GM18520 (cell line): ENCODE results near the gene CDH11.

Source experiments
- ATAC-seq: cut with Tn5 transposase; IDR thresholded peaks from one replicate; pipeline ENCODE4 v1.9.1; 2021; ENCODE audit not compliant: unreplicated experiment

The CDH11 gene

DNA sequence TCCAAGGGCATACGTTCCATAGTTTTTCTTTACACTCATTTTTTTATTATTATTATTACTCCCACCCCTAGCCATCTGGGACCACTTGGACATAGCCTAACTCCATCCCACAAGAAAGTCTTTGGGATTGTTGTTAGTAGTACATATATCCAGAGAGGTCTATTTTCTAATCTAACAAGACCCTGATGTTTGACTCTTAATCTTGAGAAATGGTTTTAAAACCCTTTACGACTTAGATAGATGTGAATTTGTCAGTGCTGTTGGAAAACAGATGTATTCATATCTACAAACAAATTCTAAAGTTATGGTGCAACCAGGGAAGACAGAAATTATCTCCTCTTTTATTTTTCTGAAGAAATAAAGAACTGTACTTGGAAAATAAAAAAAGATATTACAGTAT is 197.8 kb downstream of the CDH11 start:
- no peak for ATAC-seq

- no peak for ATAC-seq
These were observed 201.8 kb downstream of the CDH11 start for GRCh38 chr16:64919929-64920607.

- ATAC-seq: no peak
These were observed 202.7 kb downstream of the CDH11 start for GRCh38 chr16:64919141-64919540.

DNA sequence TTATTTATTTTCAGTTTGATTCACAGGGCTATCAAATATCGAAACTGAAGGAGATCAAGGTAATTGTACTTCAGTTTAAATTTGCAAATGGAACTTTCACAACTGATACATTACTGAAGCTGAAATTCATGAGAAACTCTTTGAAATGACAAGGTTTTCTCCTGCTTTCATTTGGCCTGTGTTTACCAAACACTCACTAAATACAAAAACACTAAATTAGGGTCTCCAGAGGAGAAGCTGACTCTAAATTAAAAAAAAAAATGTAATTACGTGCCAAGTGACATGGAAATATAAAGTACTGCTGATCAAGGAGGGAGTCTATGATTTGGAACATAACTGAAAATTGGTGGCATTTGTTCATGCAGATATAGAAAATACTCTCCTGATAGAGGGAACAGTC is 205.8 kb downstream of the CDH11 start:
- no peak for ATAC-seq

DNA sequence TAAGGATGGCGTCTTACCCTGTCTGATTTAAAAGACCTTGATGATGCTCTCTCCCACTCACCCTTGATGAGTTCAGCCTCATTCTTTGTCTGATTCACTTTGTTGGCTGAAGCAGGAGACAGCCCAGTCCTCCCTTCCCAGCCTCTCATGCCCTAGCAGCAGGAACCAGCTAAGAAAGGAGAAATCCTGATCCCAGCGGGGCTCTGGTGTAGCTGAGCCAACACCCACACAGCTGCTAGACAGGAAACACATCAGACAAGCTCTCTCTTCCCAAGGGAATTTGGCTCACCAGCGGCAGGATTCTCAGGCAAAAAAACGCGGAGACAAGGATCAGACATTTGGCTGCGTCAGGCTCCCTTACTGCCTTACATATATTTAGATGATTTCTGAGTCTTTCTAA is 211.5 kb downstream of the CDH11 start:
- no peak for ATAC-seq

GRCh38 chr16:64907844-64908243 is 214.0 kb downstream of the CDH11 start:
- no peak for ATAC-seq

DNA sequence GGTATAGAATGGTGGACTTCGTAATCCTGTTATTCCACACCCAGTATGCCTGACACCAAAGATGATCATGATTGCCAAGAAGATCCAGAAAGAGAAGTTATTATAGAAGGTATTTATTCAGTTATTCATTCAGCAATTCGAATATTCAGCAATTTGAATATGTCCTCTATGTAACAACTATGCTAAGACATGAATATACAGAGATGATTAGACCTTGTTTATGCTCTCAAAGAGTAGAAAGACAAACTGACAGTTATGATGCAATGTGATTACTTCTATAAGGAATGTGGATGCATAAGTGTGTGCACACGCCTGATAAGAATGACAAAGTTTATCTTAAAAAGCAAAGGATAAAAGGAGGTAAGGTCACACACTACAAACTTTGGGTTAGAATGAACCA is 218.1 kb downstream of the CDH11 start:
- no peak for ATAC-seq

- no peak for ATAC-seq
These were observed 221.3 kb downstream of the CDH11 start for GRCh38 chr16:64900517-64900916.

DNA sequence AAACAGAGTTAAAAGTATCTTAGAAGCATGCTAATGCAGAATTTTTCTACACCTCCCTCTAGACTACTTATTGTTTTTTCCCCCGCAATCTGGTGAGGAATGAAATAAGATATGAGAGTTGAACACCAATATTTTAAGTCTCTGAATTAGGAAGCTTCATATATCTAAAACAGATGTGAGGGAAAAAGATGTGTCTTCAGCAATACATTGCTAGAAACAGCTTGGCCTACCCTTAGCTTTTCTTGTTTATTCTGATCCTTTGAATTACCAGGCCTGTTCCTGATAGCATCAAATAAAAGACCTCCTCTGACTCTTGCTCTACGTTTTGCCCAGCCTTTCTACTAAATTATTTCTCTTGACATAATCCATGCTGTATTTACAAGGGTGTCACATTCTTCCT is 221.8 kb downstream of the CDH11 start:
- ATAC-seq: no peak

DNA sequence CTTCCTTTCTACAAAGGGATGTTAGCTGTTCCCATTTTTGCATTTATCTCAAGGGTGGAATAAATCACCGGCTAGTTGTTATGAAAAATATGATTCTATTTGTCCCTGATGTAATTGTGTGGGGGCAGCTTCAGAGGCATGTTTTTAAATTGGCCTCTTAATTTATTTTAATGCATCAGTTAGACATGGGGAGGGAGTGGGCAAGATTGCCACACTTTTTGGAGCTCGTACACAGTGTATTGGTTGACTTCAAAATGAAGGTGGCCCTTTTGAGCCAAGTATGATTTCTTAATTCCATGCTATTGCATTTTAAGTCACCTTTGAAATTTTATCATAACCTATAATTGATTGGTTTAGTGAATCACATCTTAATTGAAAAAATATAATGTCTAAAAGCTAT is 223.7 kb downstream of the CDH11 start:
- no peak for ATAC-seq
